Lower leg skin (tissue), 3 donors: Measurements from ENCODE around the gene ITPKB.

ENCODE experiments used
- CTCF ChIP-seq, 3 donors: fragments of 450-650 bp; IDR thresholded peaks; one replicate each; pipeline ENCODE4 v1.5.1; 2016; ENCODE audit warnings: antibody characterized with exemption in 3 of 3, mild to moderate bottlenecking in 3 of 3, moderate library complexity in 2 of 3
- POLR2A ChIP-seq, 2 donors: fragments of 450-650 bp; IDR thresholded peaks; one replicate each; pipeline ENCODE4 v1.6.1; 2016 to 2017; ENCODE audit warnings: antibody characterized with exemption in 2 of 2, mild to moderate bottlenecking in 1 of 2, moderate library complexity in 1 of 2

- no peak for TF ChIP-seq CTCF (IDR thresholded peaks at IDR 0.05)
- TF ChIP-seq POLR2A (IDR thresholded peaks at IDR 0.05), result no peak
These were observed 22.2 kb upstream of the ITPKB start for GRCh38 chr1:226761322-226761721.
